ENCODE data around the gene SHBG.

The SHBG gene

GRCh38 chr17:7613769-7614424, 16.0 kb upstream of the SHBG start:
- TF ChIP-seq NFIC (IDR thresholded peaks at IDR 0.05), result no peak
- TF ChIP-seq TAF1 (IDR thresholded peaks at IDR 0.05; ENCODE audit: low read depth), result no peak
- no peak for TF ChIP-seq FOXM1 (IDR thresholded peaks at IDR 0.05; ENCODE audit: borderline replicate concordance, low read depth)
- TF ChIP-seq EGR1 (IDR thresholded peaks at IDR 0.05), result no peak
- no peak for TF ChIP-seq MAX (IDR thresholded peaks at IDR 0.05)
- no peak for TF ChIP-seq RAD21 (IDR thresholded peaks at IDR 0.05; ENCODE audit: low read depth)
- TF ChIP-seq USF1 (IDR thresholded peaks at IDR 0.05), result no peak
- no peak for TF ChIP-seq ZBTB7A (IDR thresholded peaks at IDR 0.05; ENCODE audit: low read depth)
- no peak for TF ChIP-seq TCF12 (IDR thresholded peaks at IDR 0.05; ENCODE audit: low read depth)

- peak; percentile 14 for TF ChIP-seq TEAD4 (IDR thresholded peaks at IDR 0.05)
- TF ChIP-seq MAX (IDR thresholded peaks at IDR 0.05), result peak; percentile 29
- TF ChIP-seq TAF1 (IDR thresholded peaks at IDR 0.05; ENCODE audit: low read depth), result no peak; the same call in 1 of the 2 replicates
- TF ChIP-seq ZBTB7A (IDR thresholded peaks at IDR 0.05; ENCODE audit: low read depth), result peak; percentile 81
- no peak; the same call in 1 of the 2 replicates for TF ChIP-seq USF1 (IDR thresholded peaks at IDR 0.05)
- TF ChIP-seq RAD21 (IDR thresholded peaks at IDR 0.05; ENCODE audit: low read depth), result no peak
- TF ChIP-seq EGR1 (IDR thresholded peaks at IDR 0.05), result peak; percentile 64
- TF ChIP-seq TCF12 (IDR thresholded peaks at IDR 0.05; ENCODE audit: low read depth), result no peak
- TF ChIP-seq FOXM1 (IDR thresholded peaks at IDR 0.05; ENCODE audit: borderline replicate concordance, low read depth), result no peak
- 0 out of 2 replicates have a peak, but pooled peaks have one; percentile 50 for TF ChIP-seq CREB1 (IDR thresholded peaks at IDR 0.05; ENCODE audit: low read depth)
- no peak for TF ChIP-seq CEBPB (IDR thresholded peaks at IDR 0.05)
- TF ChIP-seq YY1 (IDR thresholded peaks at IDR 0.05; ENCODE audit: low read depth), result no peak
- TF ChIP-seq NFIC (IDR thresholded peaks at IDR 0.05), result no peak
- no peak for TF ChIP-seq EP300 (IDR thresholded peaks at IDR 0.05; ENCODE audit: borderline replicate concordance)
- no peak for TF ChIP-seq REST (IDR thresholded peaks at IDR 0.05; ENCODE audit: low read depth)
These were observed 15.3 kb upstream of the SHBG start, which contains the start of gene FXR2 for GRCh38 chr17:7614425-7615264. TSS of gene FXR2 (minus strand) at chr17:7614897. CDS start at chr17:7614532, 365 bp downstream.

GRCh38 chr17:7615265-7615747, 14.6 kb upstream of the SHBG start:
- TF ChIP-seq YY1 (IDR thresholded peaks at IDR 0.05; ENCODE audit: low read depth) (no peak), MAX (IDR thresholded peaks at IDR 0.05) (peak; percentile 42; the same call in 1 of the 2 replicates)

- no peak for TF ChIP-seq TAF1 (IDR thresholded peaks at IDR 0.05; ENCODE audit: low read depth)
- TF ChIP-seq NFIC (IDR thresholded peaks at IDR 0.05), result no peak
- TF ChIP-seq ZBTB7A (IDR thresholded peaks at IDR 0.05; ENCODE audit: low read depth), result no peak
- TF ChIP-seq EP300 (IDR thresholded peaks at IDR 0.05; ENCODE audit: borderline replicate concordance), result no peak
- no peak for TF ChIP-seq REST (IDR thresholded peaks at IDR 0.05; ENCODE audit: low read depth)
- TF ChIP-seq EGR1 (IDR thresholded peaks at IDR 0.05), result no peak
- TF ChIP-seq FOXM1 (IDR thresholded peaks at IDR 0.05; ENCODE audit: borderline replicate concordance, low read depth), result no peak
- TF ChIP-seq USF1 (IDR thresholded peaks at IDR 0.05), result no peak
- no peak for TF ChIP-seq YY1 (IDR thresholded peaks at IDR 0.05; ENCODE audit: low read depth)
These were observed 11.3 kb upstream of the SHBG start for GRCh38 chr17:7618608-7619007.

- TF ChIP-seq YY1 (IDR thresholded peaks at IDR 0.05; ENCODE audit: low read depth), result no peak
- no peak for TF ChIP-seq MAX (IDR thresholded peaks at IDR 0.05)
- no peak for TF ChIP-seq EGR1 (IDR thresholded peaks at IDR 0.05)
- no peak for TF ChIP-seq CREB1 (IDR thresholded peaks at IDR 0.05; ENCODE audit: low read depth)
- no peak for TF ChIP-seq USF1 (IDR thresholded peaks at IDR 0.05)
- TF ChIP-seq FOXM1 (IDR thresholded peaks at IDR 0.05; ENCODE audit: borderline replicate concordance, low read depth), result no peak
- TF ChIP-seq EP300 (IDR thresholded peaks at IDR 0.05; ENCODE audit: borderline replicate concordance), result no peak
- no peak for TF ChIP-seq TEAD4 (IDR thresholded peaks at IDR 0.05)
- TF ChIP-seq RAD21 (IDR thresholded peaks at IDR 0.05; ENCODE audit: low read depth), result no peak
- TF ChIP-seq TAF1 (IDR thresholded peaks at IDR 0.05; ENCODE audit: low read depth), result no peak
- no peak for TF ChIP-seq REST (IDR thresholded peaks at IDR 0.05; ENCODE audit: low read depth)
- no peak for TF ChIP-seq CEBPB (IDR thresholded peaks at IDR 0.05)
- TF ChIP-seq ZBTB7A (IDR thresholded peaks at IDR 0.05; ENCODE audit: low read depth), result no peak
- TF ChIP-seq NFIC (IDR thresholded peaks at IDR 0.05), result no peak
- no peak for TF ChIP-seq TCF12 (IDR thresholded peaks at IDR 0.05; ENCODE audit: low read depth)
These were observed 9.1 kb upstream of the SHBG start for GRCh38 chr17:7620835-7621234.

Measured in Ishikawa (cell line).